Neural cell (in vitro differentiated cells): ENCODE results near the gene MICAL2. TPM values are rescaled to one million over a fixed set of nuclear protein-coding genes. Genes with fewer than 3 reads are reported as not detected.

ENCODE experiments used
- H2AFZ ChIP-seq: fragments of 200-600, 300-800 bp; sonication (generic), shearing (Covaris generic); 2 replicates; pipeline ENCODE4 v1.6.0; 2014; ENCODE audit warnings: low read depth, mild to moderate bottlenecking, antibody characterized with exemption, low read length, moderate library complexity
- H3F3A ChIP-seq: fragments of 200-600 bp; shearing (Covaris generic); 2 replicates; pipeline ENCODE4 v1.6.1; 2016; ENCODE audit warnings: mild to moderate bottlenecking, moderate library complexity, mixed read lengths, antibody characterized with exemption, low read length; ENCODE audit not compliant: insufficient read depth, poor library complexity, severe bottlenecking
- H3K27ac ChIP-seq: fragments of 200-600, 300-800 bp; sonication (generic), shearing (Covaris generic); 2 replicates; pipeline ENCODE4 v1.5.1; 2014; ENCODE audit warnings: mild to moderate bottlenecking, low read length, moderate library complexity
- H3K27me3 ChIP-seq: fragments of 300-800, 200-600 bp; sonication (generic), shearing (Covaris generic); 2 replicates; pipeline ENCODE4 v1.6.0; 2014; ENCODE audit warnings: mild to moderate bottlenecking, low read depth, low read length, moderate library complexity; ENCODE audit not compliant: insufficient read depth
- H3K36me3 ChIP-seq: fragments of 300-800, 200-600 bp; sonication (generic), shearing (Covaris generic); 2 replicates; pipeline ENCODE4 v1.5.1; 2014; ENCODE audit warnings: mild to moderate bottlenecking, antibody characterized with exemption, low read length, moderate library complexity; ENCODE audit not compliant: insufficient read depth
- H3K4me2 ChIP-seq: fragments of 300-800, 200-600 bp; sonication (generic), shearing (Covaris generic); 2 replicates; pipeline ENCODE4 v1.6.0; 2014; ENCODE audit warnings: mild to moderate bottlenecking, low read length
- H3K4me3 ChIP-seq: fragments of 300-800, 200-600 bp; sonication (generic), shearing (Covaris generic); 2 replicates; pipeline ENCODE4 v1.5.1; 2014; ENCODE audit warnings: mild to moderate bottlenecking, low read length, moderate library complexity
- H3K79me2 ChIP-seq: fragments of 200-600 bp; shearing (Covaris generic); replicated peaks from 2 replicates; pipeline ENCODE4 v1.6.0; 2014; ENCODE audit warnings: mild to moderate bottlenecking, low read length, moderate library complexity; ENCODE audit not compliant: insufficient read depth
- H3K9ac ChIP-seq: fragments of 300-800, 200-600 bp; sonication (generic), shearing (Covaris generic); 2 replicates; pipeline ENCODE4 v1.6.1; 2016; ENCODE audit warnings: mild to moderate bottlenecking, low read length, mixed read lengths
- H3K9me2 ChIP-seq: fragments of 200-600 bp; shearing (Covaris generic); 2 replicates; pipeline ENCODE4 v1.6.1; 2016; ENCODE audit warnings: mild to moderate bottlenecking, low read length, mixed read lengths; ENCODE audit not compliant: insufficient read depth
- H3K9me3 ChIP-seq: fragments of 200-600, 300-800 bp; sonication (generic), shearing (Covaris generic); 2 replicates; pipeline ENCODE4 v1.6.1; 2016; ENCODE audit warnings: mild to moderate bottlenecking, mixed run types, low read length, moderate library complexity, mixed read lengths
- H4K20me1 ChIP-seq: fragments of 200-600 bp; shearing (Covaris generic); 2 replicates; pipeline ENCODE4 v1.6.1; 2016; ENCODE audit warnings: mild to moderate bottlenecking, mixed run types; ENCODE audit not compliant: insufficient read depth
- EP300 ChIP-seq: fragments of 450-650 bp; conservative IDR thresholded peaks from 2 replicates; pipeline ENCODE4 v1.6.1; 2014; ENCODE audit warnings: antibody characterized with exemption, mild to moderate bottlenecking, moderate library complexity; ENCODE audit not compliant: poor library complexity, severe bottlenecking
- EZH2 ChIP-seq: fragments of 200-600, 300-800 bp; shearing (Covaris generic), sonication (generic); IDR thresholded peaks from 2 replicates; pipeline ENCODE4 v1.6.1; 2014; ENCODE audit warnings: antibody characterized with exemption, low read length, borderline replicate concordance, mild to moderate bottlenecking; ENCODE audit not compliant: insufficient read depth, poor library complexity, severe bottlenecking
- MXI1 ChIP-seq: fragments of 450-650 bp; conservative IDR thresholded peaks from 2 replicates; pipeline ENCODE4 v1.6.1; 2014; ENCODE audit warnings: antibody characterized with exemption, mild to moderate bottlenecking; ENCODE audit not compliant: poor library complexity, severe bottlenecking
- POLR2AphosphoS5 ChIP-seq: IDR thresholded peaks from 2 replicates; pipeline ENCODE4 v1.6.1; 2012
- RAD21 ChIP-seq: fragments of 450-650 bp; conservative IDR thresholded peaks from 2 replicates; pipeline ENCODE4 v1.6.1; 2014; ENCODE audit warnings: antibody characterized with exemption, mild to moderate bottlenecking, moderate library complexity
- SMC3 ChIP-seq: fragments of 450-650 bp; conservative IDR thresholded peaks from 2 replicates; pipeline ENCODE4 v1.6.1; 2014; ENCODE audit warnings: antibody characterized with exemption, mild to moderate bottlenecking, moderate library complexity; ENCODE audit not compliant: poor library complexity
- TAF1 ChIP-seq: IDR thresholded peaks from 2 replicates; pipeline ENCODE4 v1.6.1; 2012; ENCODE audit warnings: low read depth
- polyA plus RNA-seq: library from polyadenylated mRNA; depleted of rRNA; stranded (reverse); fragments of >200 nt; gene quantifications from 2 replicates; pipeline ENCODE4 v1.2.3, GENCODE V29; 2014
- TF ChIP-seq, protein P1 (sequence below): fragments of 450-650 bp; IDR thresholded peaks from 2 replicates; pipeline ENCODE4 v1.5.1; 2014; ENCODE audit warnings: antibody characterized with exemption, mild to moderate bottlenecking, moderate library complexity; ENCODE audit not compliant: poor library complexity, severe bottlenecking
- TF ChIP-seq, protein P2 (sequence below): IDR thresholded peaks from 2 replicates; pipeline ENCODE4 v1.6.1; 2012; ENCODE audit warnings: borderline replicate concordance

Gene MICAL2
- polyA plus RNA-seq, 1 donor from 2014 or later, result 2.2 TPM

DNA sequence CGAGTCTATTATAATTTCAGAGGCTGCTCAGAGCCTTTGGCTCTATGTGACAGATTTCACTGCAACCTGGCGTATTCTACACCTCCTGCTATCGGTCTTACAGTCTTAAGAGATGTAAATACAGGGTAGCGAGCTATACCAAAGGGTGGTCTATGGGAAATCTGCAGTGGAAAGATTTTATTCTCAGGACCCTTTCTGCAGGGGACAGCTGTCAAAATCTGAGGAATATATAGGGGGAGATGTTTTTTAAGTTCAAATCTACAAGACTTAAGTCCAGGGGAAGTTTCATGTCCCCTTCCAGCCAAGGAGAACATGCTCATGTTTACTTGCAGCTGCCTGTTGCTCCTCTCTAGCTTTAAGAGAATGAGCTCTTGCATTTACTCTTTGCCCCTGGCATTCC, 62.7 kb downstream of the MICAL2 start:
- Histone ChIP-seq H3K27ac (no peak overlapping the region), H2AFZ (no peak overlapping the region), H3K9me2 (no peaks in the 10 kb centered on the region), H3K27me3 (no peaks in the 10 kb centered on the region), H3K4me2 (no peak overlapping the region), H3F3A (no peaks in the 10 kb centered on the region), H4K20me1 (no peaks in the 10 kb centered on the region), H3K9ac (no peak overlapping the region), H3K36me3 (no peaks in the 10 kb centered on the region), H3K9me3 (no peaks in the 10 kb centered on the region), H3K4me3 (no peak overlapping the region), H3K79me2 (no peaks in the 10 kb centered on the region)
- TF ChIP-seq, protein P1, sequence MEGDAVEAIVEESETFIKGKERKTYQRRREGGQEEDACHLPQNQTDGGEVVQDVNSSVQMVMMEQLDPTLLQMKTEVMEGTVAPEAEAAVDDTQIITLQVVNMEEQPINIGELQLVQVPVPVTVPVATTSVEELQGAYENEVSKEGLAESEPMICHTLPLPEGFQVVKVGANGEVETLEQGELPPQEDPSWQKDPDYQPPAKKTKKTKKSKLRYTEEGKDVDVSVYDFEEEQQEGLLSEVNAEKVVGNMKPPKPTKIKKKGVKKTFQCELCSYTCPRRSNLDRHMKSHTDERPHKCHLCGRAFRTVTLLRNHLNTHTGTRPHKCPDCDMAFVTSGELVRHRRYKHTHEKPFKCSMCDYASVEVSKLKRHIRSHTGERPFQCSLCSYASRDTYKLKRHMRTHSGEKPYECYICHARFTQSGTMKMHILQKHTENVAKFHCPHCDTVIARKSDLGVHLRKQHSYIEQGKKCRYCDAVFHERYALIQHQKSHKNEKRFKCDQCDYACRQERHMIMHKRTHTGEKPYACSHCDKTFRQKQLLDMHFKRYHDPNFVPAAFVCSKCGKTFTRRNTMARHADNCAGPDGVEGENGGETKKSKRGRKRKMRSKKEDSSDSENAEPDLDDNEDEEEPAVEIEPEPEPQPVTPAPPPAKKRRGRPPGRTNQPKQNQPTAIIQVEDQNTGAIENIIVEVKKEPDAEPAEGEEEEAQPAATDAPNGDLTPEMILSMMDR, result no peak
- TF ChIP-seq SMC3, result no peak
- TF ChIP-seq TAF1, result no peak
- no peak for TF ChIP-seq MXI1

- Histone ChIP-seq H3K36me3 (no peaks in the 10 kb centered on the region), H3K79me2 (no peaks in the 10 kb centered on the region), H3F3A (no peaks in the 10 kb centered on the region), H3K9me2 (no peaks in the 10 kb centered on the region), H3K9me3 (no peaks in the 10 kb centered on the region), H3K4me3 (no peak overlapping the region), H3K27me3 (no peaks in the 10 kb centered on the region), H3K4me2 (no peak overlapping the region), H2AFZ (no peak overlapping the region), H3K9ac (no peak overlapping the region), H3K27ac (no peak overlapping the region), H4K20me1 (no peaks in the 10 kb centered on the region)
- TF ChIP-seq MXI1 (no peak), EZH2 (no peak), RAD21 (no peak), EP300 (no peak), POLR2AphosphoS5 (no peak), TAF1 (no peak)
- TF ChIP-seq, protein P2, sequence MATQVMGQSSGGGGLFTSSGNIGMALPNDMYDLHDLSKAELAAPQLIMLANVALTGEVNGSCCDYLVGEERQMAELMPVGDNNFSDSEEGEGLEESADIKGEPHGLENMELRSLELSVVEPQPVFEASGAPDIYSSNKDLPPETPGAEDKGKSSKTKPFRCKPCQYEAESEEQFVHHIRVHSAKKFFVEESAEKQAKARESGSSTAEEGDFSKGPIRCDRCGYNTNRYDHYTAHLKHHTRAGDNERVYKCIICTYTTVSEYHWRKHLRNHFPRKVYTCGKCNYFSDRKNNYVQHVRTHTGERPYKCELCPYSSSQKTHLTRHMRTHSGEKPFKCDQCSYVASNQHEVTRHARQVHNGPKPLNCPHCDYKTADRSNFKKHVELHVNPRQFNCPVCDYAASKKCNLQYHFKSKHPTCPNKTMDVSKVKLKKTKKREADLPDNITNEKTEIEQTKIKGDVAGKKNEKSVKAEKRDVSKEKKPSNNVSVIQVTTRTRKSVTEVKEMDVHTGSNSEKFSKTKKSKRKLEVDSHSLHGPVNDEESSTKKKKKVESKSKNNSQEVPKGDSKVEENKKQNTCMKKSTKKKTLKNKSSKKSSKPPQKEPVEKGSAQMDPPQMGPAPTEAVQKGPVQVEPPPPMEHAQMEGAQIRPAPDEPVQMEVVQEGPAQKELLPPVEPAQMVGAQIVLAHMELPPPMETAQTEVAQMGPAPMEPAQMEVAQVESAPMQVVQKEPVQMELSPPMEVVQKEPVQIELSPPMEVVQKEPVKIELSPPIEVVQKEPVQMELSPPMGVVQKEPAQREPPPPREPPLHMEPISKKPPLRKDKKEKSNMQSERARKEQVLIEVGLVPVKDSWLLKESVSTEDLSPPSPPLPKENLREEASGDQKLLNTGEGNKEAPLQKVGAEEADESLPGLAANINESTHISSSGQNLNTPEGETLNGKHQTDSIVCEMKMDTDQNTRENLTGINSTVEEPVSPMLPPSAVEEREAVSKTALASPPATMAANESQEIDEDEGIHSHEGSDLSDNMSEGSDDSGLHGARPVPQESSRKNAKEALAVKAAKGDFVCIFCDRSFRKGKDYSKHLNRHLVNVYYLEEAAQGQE, result no peak
- TF ChIP-seq, protein P1, result no peak
These were observed 63.7 kb downstream of the MICAL2 start for GRCh38 chr11:12174128-12174476.
